ENCODE measurements around the gene MAPKBP1. TPM values are rescaled to one million over a fixed set of nuclear protein-coding genes. Genes with fewer than 3 reads are reported as not detected.
"Not testable (repeated sequence)": the region's sequence is repeated elsewhere in the genome, so short reads cannot be mapped to it uniquely, and the experiment has no call there.

The MAPKBP1 gene
- total RNA-seq, 2 donors from 2014 or later: 16.7 to 26.3 TPM

DNA sequence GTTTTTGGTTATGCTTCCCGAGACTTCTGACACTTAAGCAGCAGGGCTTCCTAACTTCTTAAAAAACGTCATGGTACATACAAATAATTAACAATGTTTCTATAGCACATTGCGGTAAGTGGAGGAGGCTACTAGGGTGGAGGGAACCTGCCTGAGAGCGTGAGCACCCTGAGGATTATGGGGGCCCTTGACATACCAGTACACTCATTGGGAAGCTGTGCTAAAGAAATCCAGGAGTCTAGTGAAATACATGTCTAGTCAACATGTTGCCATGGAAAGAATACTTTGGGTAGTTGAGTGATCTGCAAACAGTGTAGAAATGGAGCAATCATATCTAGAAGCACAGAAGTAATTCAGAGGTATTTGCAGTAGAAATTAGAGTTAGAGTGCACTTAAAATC is 39.2 kb upstream of the MAPKBP1 start:
- Mint-ChIP-seq H3K36me3 (ENCODE audit: low read depth) (peaks cover 47% of the 10 kb centered on the region), H3K27ac (no peak overlapping the region), H3K4me3 (no peak overlapping the region), H3K4me1 (no peaks in the 10 kb centered on the region), H3K27me3 (ENCODE audit: insufficient read depth) (no peaks in the 10 kb centered on the region), H3K9me3 (no peaks in the 10 kb centered on the region)
- H3K27me3 ChIP-seq (ENCODE audit: control insufficient read depth, insufficient read depth, low read length, poor library complexity, severe bottlenecking): no peaks in the 10 kb centered on the region
- DNase-seq: no peak
- no peak overlapping the region for H3K9ac ChIP-seq (ENCODE audit: extremely low read depth, low read length, poor library complexity, severe bottlenecking)
- no peak overlapping the region for H3K4me3 ChIP-seq (ENCODE audit: low read length)
- TF ChIP-seq, protein P1, sequence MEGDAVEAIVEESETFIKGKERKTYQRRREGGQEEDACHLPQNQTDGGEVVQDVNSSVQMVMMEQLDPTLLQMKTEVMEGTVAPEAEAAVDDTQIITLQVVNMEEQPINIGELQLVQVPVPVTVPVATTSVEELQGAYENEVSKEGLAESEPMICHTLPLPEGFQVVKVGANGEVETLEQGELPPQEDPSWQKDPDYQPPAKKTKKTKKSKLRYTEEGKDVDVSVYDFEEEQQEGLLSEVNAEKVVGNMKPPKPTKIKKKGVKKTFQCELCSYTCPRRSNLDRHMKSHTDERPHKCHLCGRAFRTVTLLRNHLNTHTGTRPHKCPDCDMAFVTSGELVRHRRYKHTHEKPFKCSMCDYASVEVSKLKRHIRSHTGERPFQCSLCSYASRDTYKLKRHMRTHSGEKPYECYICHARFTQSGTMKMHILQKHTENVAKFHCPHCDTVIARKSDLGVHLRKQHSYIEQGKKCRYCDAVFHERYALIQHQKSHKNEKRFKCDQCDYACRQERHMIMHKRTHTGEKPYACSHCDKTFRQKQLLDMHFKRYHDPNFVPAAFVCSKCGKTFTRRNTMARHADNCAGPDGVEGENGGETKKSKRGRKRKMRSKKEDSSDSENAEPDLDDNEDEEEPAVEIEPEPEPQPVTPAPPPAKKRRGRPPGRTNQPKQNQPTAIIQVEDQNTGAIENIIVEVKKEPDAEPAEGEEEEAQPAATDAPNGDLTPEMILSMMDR (conservative IDR thresholded peaks at IDR 0.05): no peak
- H3K4me1 ChIP-seq (ENCODE audit: control insufficient read depth, insufficient read depth, low read length): no peaks in the 10 kb centered on the region
- H3K36me3 ChIP-seq (ENCODE audit: control insufficient read depth, insufficient read depth, low read length): peaks cover 77% of the 10 kb centered on the region
- WGBS, 2 experiments (ENCODE audit: insufficient coverage in 1 of 2, insufficient read length in 1 of 2): 95 to 100% methylated on average over 1 to 4 of the region's 4 CpGs
- H3K27ac ChIP-seq (ENCODE audit: low read depth, low read length): no peak overlapping the region
- no peaks in the 10 kb centered on the region for H3K9me3 ChIP-seq (ENCODE audit: control insufficient read depth, low read length)

DNA sequence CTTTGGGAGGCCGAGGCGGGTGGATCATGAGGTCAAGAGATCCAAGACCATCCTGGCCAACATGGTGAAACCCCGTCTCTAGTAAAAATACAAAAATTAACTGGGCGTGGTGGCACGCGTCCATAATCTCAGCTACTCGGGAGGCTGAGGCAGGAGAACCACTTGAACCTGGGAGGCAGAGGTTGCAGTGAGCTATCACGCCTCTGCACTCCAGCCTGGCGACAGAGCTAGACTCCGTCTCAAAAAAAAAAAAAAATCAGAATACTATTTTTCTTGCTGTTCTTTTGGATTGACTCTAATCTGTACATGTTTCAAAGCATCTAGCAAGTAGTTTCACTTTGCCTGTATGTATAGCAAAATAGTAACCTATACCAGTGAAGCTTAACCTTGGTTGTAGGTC is 38.8 kb upstream of the MAPKBP1 start:
- 92 to 98% methylated on average over 10 of the region's 10 CpGs for WGBS, 2 experiments (ENCODE audit: insufficient coverage in 1 of 2, insufficient read length in 1 of 2)
- H3K4me1 Mint-ChIP-seq; DNase-seq; H3K9me3 Mint-ChIP-seq; H3K27ac ChIP-seq (ENCODE audit: low read depth, low read length); H3K4me1 ChIP-seq (ENCODE audit: control insufficient read depth, insufficient read depth, low read length); H3K4me3 Mint-ChIP-seq; H3K27me3 Mint-ChIP-seq (ENCODE audit: insufficient read depth); H3K4me3 ChIP-seq (ENCODE audit: low read length); H3K27ac Mint-ChIP-seq; H3K27me3 ChIP-seq (ENCODE audit: control insufficient read depth, insufficient read depth, low read length, poor library complexity, severe bottlenecking); H3K9me3 ChIP-seq (ENCODE audit: control insufficient read depth, low read length); H3K9ac ChIP-seq (ENCODE audit: extremely low read depth, low read length, poor library complexity, severe bottlenecking): not testable (repeated sequence)
- peaks cover 76% of the 10 kb centered on the region for H3K36me3 ChIP-seq (ENCODE audit: control insufficient read depth, insufficient read depth, low read length)
- peaks cover 47% of the 10 kb centered on the region for H3K36me3 Mint-ChIP-seq (ENCODE audit: low read depth)

DNA sequence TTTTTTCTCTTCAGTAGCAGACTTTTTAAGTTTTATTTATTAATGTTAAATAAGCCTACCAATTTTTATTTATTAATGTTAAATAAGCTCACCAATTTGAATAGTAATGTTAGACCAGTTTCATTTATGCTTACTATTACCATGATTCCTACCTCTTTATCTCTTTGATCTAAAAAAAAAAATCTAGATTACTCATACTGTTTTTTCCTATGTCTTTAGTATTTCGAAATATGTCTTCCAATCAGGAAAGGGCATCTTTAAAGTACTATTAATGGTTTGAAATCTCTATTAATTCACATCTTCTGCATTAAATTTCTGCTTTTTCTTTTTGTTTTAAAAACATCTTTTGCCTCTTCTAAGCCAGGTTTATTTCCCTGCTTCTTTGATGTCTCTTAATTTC is 27.5 kb upstream of the MAPKBP1 start:
- H3K9me3 ChIP-seq (ENCODE audit: control insufficient read depth, low read length): no peaks in the 10 kb centered on the region
- Mint-ChIP-seq H3K9me3 (no peaks in the 10 kb centered on the region), H3K4me1 (no peaks in the 10 kb centered on the region), H3K27ac (no peak overlapping the region), H3K27me3 (ENCODE audit: insufficient read depth) (no peaks in the 10 kb centered on the region), H3K36me3 (ENCODE audit: low read depth) (peaks cover 64% of the 10 kb centered on the region), H3K4me3 (no peak overlapping the region)
- H3K36me3 ChIP-seq (ENCODE audit: control insufficient read depth, insufficient read depth, low read length): peaks cover 59% of the 10 kb centered on the region
- TF ChIP-seq, protein P1 (conservative IDR thresholded peaks at IDR 0.05): no peak
- WGBS, 2 experiments (ENCODE audit: insufficient coverage in 1 of 2, insufficient read length in 1 of 2): 86% methylated on average over 1 of the region's 1 CpG; no CpG with 5 or more reads in 1 of the 2 experiments
- no peak for DNase-seq
- H3K4me3 ChIP-seq (ENCODE audit: low read length): no peak overlapping the region
- no peaks in the 10 kb centered on the region for H3K27me3 ChIP-seq (ENCODE audit: control insufficient read depth, insufficient read depth, low read length, poor library complexity, severe bottlenecking)
- no peak overlapping the region for H3K27ac ChIP-seq (ENCODE audit: low read depth, low read length)
- H3K9ac ChIP-seq (ENCODE audit: extremely low read depth, low read length, poor library complexity, severe bottlenecking): no peak overlapping the region
- no peaks in the 10 kb centered on the region for H3K4me1 ChIP-seq (ENCODE audit: control insufficient read depth, insufficient read depth, low read length)

DNA sequence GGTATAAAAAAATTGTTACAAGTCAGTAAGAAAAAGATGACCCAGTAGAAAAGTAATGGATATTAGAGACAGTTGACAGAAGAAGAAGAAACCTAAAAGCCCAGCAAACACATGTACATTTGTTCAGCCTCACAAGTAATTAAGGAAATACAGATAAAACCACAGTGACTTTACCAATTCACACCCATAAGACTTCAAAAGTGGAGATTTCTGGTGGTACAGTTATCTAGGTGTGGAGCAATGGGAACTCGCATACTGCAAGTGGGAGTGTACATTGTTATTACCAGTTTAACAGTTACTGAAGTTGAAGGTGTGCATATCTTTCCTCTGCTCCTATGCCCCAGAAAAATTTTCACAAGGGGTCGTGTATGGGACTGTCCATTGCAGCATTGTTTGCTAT is 18.1 kb upstream of the MAPKBP1 start:
- Histone ChIP-seq H3K9me3 (ENCODE audit: control insufficient read depth, low read length) (no peaks in the 10 kb centered on the region), H3K36me3 (ENCODE audit: control insufficient read depth, insufficient read depth, low read length) (peaks cover 77% of the 10 kb centered on the region), H3K27me3 (ENCODE audit: control insufficient read depth, insufficient read depth, low read length, poor library complexity, severe bottlenecking) (no peaks in the 10 kb centered on the region), H3K4me1 (ENCODE audit: control insufficient read depth, insufficient read depth, low read length) (peaks cover 6% of the 10 kb centered on the region), H3K4me3 (ENCODE audit: low read length) (no peak overlapping the region), H3K27ac (ENCODE audit: low read depth, low read length) (no peak overlapping the region), H3K9ac (ENCODE audit: extremely low read depth, low read length, poor library complexity, severe bottlenecking) (no peak overlapping the region)
- no peaks in the 10 kb centered on the region for H3K9me3 Mint-ChIP-seq
- DNase-seq: no peak
- TF ChIP-seq, protein P1 (conservative IDR thresholded peaks at IDR 0.05): no peak
- no peak overlapping the region for H3K27ac Mint-ChIP-seq
- H3K36me3 Mint-ChIP-seq (ENCODE audit: low read depth): peaks cover 35% of the 10 kb centered on the region
- H3K4me1 Mint-ChIP-seq: peaks cover 8% of the 10 kb centered on the region
- no peak overlapping the region for H3K4me3 Mint-ChIP-seq
- 89% methylated on average over 2 of the region's 2 CpGs; no CpG with 5 or more reads in 1 of the 2 experiments for WGBS, 2 experiments (ENCODE audit: insufficient coverage in 1 of 2, insufficient read length in 1 of 2)
- no peaks in the 10 kb centered on the region for H3K27me3 Mint-ChIP-seq (ENCODE audit: insufficient read depth)
